ENCODE measurements around the gene PLEKHA6.

DNA sequence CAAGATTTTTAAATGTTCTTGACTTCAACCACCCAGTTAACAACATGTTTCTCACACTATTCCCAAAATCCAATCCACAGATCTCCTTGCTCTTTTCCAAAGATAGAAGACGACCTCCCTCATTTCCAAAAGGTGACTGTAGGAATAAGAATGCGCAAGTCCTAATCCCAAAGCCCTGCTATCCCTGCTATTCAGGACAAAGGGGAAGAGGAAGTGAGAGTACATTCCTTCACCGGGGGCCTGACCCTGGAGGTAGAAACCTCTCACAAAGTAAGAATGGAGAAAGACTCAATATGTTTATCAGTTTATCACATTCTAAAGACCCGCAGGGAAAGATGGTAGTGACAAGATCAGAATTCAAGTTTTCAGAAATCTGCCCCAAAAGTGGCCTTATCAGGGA is 55.7 kb downstream of the PLEKHA6 start:
- no peak for TF ChIP-seq POLR2AphosphoS5 (IDR thresholded peaks at IDR 0.05)
- TF ChIP-seq, protein P1, sequence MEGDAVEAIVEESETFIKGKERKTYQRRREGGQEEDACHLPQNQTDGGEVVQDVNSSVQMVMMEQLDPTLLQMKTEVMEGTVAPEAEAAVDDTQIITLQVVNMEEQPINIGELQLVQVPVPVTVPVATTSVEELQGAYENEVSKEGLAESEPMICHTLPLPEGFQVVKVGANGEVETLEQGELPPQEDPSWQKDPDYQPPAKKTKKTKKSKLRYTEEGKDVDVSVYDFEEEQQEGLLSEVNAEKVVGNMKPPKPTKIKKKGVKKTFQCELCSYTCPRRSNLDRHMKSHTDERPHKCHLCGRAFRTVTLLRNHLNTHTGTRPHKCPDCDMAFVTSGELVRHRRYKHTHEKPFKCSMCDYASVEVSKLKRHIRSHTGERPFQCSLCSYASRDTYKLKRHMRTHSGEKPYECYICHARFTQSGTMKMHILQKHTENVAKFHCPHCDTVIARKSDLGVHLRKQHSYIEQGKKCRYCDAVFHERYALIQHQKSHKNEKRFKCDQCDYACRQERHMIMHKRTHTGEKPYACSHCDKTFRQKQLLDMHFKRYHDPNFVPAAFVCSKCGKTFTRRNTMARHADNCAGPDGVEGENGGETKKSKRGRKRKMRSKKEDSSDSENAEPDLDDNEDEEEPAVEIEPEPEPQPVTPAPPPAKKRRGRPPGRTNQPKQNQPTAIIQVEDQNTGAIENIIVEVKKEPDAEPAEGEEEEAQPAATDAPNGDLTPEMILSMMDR (IDR thresholded peaks at IDR 0.05), result no peak
- no peak for TF ChIP-seq POLR2A (IDR thresholded peaks at IDR 0.05)

All from prostate gland (tissue), 2 donors.